Activated CD4-positive, alpha-beta T cell treated with anti-CD3 and anti-CD28 coated beads, Interleukin-2, amount 50 U/mL, for 16 hours (primary cell): ENCODE results near the gene ZNF829.

Experiments used
- DNase-seq: peaks from one replicate; pipeline ENCODE4 v3.0.0-alpha.2; 2020

The ZNF829 gene

GRCh38 chr19:36915992-36916830 is at the start of gene ZNF829, which contains the start of gene ZNF568:
ZNF829 (minus strand) TSS chr19:36916291; CDS start chr19:36915167, 1,124 bp downstream.
ZNF568 (plus strand) TSS chr19:36916332; CDS start chr19:36922771, 6,439 bp downstream.
- DNase-seq: peak; percentile 92

- DNase-seq: no peak
Observed at GRCh38 chr19:36963280-36963679, 47.2 kb upstream of the ZNF829 start.

- no peak for DNase-seq
Observed at GRCh38 chr19:36962346-36962745, 46.3 kb upstream of the ZNF829 start.

GRCh38 chr19:36950335-36951119 is 34.4 kb upstream of the ZNF829 start:
- no peak for DNase-seq

- DNase-seq: no peak
Observed at GRCh38 chr19:36939153-36939552, 23.1 kb upstream of the ZNF829 start.

- DNase-seq: no peak
Observed at GRCh38 chr19:36931684-36932083, 15.6 kb upstream of the ZNF829 start.

- DNase-seq: no peak
Observed at GRCh38 chr19:36918090-36918489, 2.0 kb upstream of the ZNF829 start.

GRCh38 chr19:36916991-36917390 is 900 bp upstream of the ZNF829 start:
- DNase-seq: no peak

GRCh38 chr19:36898422-36898821 is 17.7 kb downstream of the ZNF829 start:
- DNase-seq: no peak

GRCh38 chr19:36894849-36895383 is 21.2 kb downstream of the ZNF829 start:
- no peak for DNase-seq

GRCh38 chr19:36891768-36892357 is 24.2 kb downstream of the ZNF829 start:
- DNase-seq: no peak

GRCh38 chr19:36876993-36877938 is 38.8 kb downstream of the ZNF829 start:
- DNase-seq: no peak

- DNase-seq: no peak
Observed at GRCh38 chr19:36851898-36852297, 64.2 kb downstream of the ZNF829 start.

- peak; percentile 92 for DNase-seq
Observed at GRCh38 chr19:36850559-36851442, 65.3 kb downstream of the ZNF829 start, which contains the start of gene ZNF345. ZNF345 (plus strand) TSS chr19:36850876; CDS start chr19:36876831, 25,955 bp downstream.

- DNase-seq: peak; percentile 91
Observed at GRCh38 chr19:36849701-36850558, 66.2 kb downstream of the ZNF829 start.

- no peak for DNase-seq
Observed at GRCh38 chr19:36847968-36848367, 68.1 kb downstream of the ZNF829 start.

GRCh38 chr19:36838784-36839324 is 77.2 kb downstream of the ZNF829 start:
- DNase-seq: no peak
